ENCODE results near the gene CTDSPL.
"Not testable (repeated sequence)": the region's sequence is repeated elsewhere in the genome, so short reads cannot be mapped to it uniquely, and the experiment has no call there.

DNA sequence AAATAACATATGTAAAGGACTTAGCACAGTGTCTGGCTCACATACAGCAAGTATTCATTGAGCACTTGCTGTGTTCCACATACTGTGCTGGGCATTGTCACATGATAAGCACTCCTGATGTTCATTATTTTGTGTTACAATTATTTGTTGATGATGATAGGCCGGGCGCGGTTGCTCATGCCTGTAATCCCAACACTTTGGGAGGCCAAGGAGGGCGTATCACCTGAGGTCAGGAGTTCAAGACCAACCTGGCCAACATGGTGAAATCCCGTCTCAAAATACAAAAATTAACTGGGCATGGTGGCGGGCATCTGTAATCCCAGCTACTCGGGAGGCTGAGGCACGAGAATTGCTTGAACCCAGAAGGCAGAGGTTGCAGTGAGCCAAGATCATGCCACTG, 110.4 kb downstream of the CTDSPL start:
- TF ChIP-seq POLR2A (IDR thresholded peaks at IDR 0.05; ENCODE audit: low read length); GATA1 (IDR thresholded peaks at IDR 0.05; ENCODE audit: low read depth, low read length): not testable (repeated sequence)
